Measurements from ENCODE around the gene SMG5. TPM values are rescaled to one million over a fixed set of nuclear protein-coding genes. Genes with fewer than 3 reads are reported as not detected.
"Not testable (repeated sequence)": the region's sequence is repeated elsewhere in the genome, so short reads cannot be mapped to it uniquely, and the experiment has no call there.

The SMG5 gene
- total RNA-seq, 4 donors from 2014 or later, result 70.1 to 139 (median 103) TPM

DNA sequence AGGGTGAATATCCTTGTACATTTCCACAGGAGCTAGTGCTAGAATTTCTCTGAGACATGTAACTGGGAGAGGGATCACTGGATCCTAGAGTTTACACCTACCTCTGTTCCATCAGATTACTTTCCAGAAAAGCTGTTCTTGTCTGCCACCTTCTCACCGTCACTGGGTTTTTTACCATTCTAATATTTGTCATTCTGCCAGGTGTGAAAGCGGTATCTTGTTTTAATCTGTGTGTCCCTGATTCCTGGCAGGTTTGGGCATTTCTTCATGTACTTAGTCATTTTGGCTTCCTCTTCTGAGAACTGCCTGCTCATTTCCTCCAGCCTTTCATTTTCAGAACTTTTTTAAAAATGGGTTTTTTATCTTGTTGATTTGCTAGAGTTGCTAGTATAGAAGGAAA, 64.8 kb downstream of the SMG5 start:
- peak overlapping the region in 1 of 4 donors; percentile 19 for H3K27ac ChIP-seq
- no peak overlapping the region for H3K4me3 ChIP-seq
- peaks cover 0 to 27% (median 0%) of the 10 kb centered on the region in 3 donors for H3K36me3 ChIP-seq
- peaks cover 0 to 10% (median 5%) of the 10 kb centered on the region in 4 donors for H3K4me1 ChIP-seq
- TF ChIP-seq, protein P1, sequence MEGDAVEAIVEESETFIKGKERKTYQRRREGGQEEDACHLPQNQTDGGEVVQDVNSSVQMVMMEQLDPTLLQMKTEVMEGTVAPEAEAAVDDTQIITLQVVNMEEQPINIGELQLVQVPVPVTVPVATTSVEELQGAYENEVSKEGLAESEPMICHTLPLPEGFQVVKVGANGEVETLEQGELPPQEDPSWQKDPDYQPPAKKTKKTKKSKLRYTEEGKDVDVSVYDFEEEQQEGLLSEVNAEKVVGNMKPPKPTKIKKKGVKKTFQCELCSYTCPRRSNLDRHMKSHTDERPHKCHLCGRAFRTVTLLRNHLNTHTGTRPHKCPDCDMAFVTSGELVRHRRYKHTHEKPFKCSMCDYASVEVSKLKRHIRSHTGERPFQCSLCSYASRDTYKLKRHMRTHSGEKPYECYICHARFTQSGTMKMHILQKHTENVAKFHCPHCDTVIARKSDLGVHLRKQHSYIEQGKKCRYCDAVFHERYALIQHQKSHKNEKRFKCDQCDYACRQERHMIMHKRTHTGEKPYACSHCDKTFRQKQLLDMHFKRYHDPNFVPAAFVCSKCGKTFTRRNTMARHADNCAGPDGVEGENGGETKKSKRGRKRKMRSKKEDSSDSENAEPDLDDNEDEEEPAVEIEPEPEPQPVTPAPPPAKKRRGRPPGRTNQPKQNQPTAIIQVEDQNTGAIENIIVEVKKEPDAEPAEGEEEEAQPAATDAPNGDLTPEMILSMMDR (IDR thresholded peaks at IDR 0.05), result no peak
- no peak for TF ChIP-seq POLR2A (IDR thresholded peaks at IDR 0.05)
- no peaks in the 10 kb centered on the region for H3K9me3 ChIP-seq
- no peak for DNase-seq
- H3K27me3 ChIP-seq, result no peaks in the 10 kb centered on the region

DNA sequence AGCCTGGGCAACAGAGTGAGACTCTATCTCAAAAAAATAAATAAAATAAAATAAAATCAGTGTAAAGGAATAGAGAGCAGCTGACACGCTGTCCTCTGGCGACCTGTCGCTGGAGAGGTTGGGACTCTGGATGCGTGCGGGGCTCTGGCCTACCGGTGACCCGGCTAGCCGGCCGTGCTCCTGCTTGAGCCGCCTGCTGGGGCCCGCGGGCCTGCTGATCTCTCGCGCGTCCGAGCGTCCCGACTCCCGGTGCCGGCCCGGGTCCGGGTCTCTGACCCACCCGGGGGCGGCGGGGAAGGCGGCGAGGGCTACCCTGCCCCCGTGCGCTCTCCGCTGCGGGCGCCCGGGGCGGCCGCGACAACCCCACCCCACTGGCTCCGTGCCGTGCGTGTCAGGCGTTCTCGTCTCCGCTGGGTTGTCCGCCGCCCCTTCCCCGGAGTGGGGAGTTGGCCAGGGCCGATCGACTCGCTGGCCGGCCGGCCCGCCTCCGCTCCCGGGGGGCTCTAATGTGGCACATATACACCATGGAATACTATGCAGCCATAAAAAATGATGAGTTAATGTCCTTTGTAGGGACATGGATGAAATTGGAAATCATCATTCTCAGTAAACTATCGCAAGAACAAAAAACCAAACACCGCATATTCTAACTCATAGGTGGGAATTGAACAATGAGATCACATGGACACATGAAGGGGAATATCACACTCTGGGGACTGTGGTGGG, 66.1 kb downstream of the SMG5 start:
- Histone ChIP-seq H3K36me3 (peaks cover 0 to 14% (median 0%) of the 10 kb centered on the region in 3 donors), H3K4me1 (peaks cover 0 to 10% (median 5%) of the 10 kb centered on the region in 4 donors)
- not testable (repeated sequence) for H3K4me3 ChIP-seq, DNase-seq, H3K9me3 ChIP-seq, H3K27ac ChIP-seq, H3K27me3 ChIP-seq

DNA sequence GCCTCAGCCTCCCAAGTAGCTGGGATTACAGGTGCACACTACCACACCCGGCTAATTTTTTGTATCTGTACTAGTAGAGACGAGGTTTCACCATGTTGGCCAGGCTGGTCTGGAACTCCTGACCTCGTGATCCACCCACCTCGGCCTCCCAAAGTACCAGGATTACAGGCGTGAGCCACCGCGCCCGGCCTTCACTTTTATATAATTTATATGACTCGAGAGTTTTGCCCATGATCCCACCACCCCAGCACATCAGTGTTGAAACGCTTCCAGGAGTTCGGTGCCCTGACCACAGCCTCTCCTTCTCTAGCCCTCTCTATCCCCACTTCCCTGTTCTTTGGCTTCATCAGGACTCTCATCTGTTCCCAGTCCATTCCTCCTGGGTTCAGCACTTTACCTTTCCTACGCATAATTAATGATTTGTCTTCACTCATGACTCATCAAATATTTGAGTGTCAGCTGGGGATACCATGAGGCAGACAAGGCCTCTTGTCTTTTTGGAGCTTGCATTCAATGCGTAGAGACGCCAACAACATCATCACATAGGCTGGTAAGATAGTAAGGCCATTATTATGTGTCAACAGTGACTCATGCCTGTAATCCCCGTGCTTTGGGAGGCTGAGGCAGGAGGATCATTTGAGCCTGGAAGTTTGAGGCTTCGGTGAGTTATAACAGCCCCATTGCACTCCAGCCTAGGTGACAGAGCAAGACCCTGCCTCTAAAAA, 68.4 kb downstream of the SMG5 start:
- DNase-seq, result no peak
- peaks cover 0 to 10% (median 5%) of the 10 kb centered on the region in 4 donors for H3K4me1 ChIP-seq

DNA sequence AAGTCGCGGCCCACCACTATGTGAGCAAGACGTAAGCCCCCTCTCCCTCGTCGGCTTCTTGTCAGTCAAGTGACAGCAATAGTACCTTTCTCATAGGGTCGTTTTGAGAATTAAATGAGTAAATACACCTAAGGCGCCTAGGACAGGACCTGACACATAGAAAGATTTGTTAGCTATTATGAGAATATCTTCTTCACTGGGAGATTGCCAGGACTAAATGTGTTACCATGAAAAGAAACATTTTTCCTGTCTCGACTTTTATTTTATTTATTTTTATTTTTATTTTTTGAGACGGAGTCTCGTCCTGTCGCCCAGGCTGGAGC, 69.0 kb downstream of the SMG5 start:
- Histone ChIP-seq H3K36me3 (peaks cover 0 to 20% (median 0%) of the 10 kb centered on the region in 3 donors), H3K27ac (peak overlapping the region; percentile 90 to 95 (median 91)), H3K4me3 (peak overlapping the region; percentile 66 to 73 (median 70)), H3K4me1 (peaks cover 0 to 10% (median 5%) of the 10 kb centered on the region in 4 donors), H3K27me3 (no peaks in the 10 kb centered on the region), H3K9me3 (no peaks in the 10 kb centered on the region)
- DNase-seq, result no peak
- TF ChIP-seq, protein P1 (IDR thresholded peaks at IDR 0.05), result no peak
- no peak for TF ChIP-seq POLR2A (IDR thresholded peaks at IDR 0.05)

More for the DNA sequence above, 68.4 kb downstream of the SMG5 start:
- peak overlapping the region in 2 of 4 donors; percentile 91 to 95 for H3K27ac ChIP-seq
- peaks cover 0 to 14% (median 0%) of the 10 kb centered on the region in 3 donors for H3K36me3 ChIP-seq
- H3K4me3 ChIP-seq, result peak overlapping the region in 2 of 4 donors; percentile 69 to 70
- no peaks in the 10 kb centered on the region for H3K9me3 ChIP-seq
- H3K27me3 ChIP-seq, result no peaks in the 10 kb centered on the region
- TF ChIP-seq, protein P1 (IDR thresholded peaks at IDR 0.05), result no peak
- TF ChIP-seq POLR2A (IDR thresholded peaks at IDR 0.05), result no peak

DNA sequence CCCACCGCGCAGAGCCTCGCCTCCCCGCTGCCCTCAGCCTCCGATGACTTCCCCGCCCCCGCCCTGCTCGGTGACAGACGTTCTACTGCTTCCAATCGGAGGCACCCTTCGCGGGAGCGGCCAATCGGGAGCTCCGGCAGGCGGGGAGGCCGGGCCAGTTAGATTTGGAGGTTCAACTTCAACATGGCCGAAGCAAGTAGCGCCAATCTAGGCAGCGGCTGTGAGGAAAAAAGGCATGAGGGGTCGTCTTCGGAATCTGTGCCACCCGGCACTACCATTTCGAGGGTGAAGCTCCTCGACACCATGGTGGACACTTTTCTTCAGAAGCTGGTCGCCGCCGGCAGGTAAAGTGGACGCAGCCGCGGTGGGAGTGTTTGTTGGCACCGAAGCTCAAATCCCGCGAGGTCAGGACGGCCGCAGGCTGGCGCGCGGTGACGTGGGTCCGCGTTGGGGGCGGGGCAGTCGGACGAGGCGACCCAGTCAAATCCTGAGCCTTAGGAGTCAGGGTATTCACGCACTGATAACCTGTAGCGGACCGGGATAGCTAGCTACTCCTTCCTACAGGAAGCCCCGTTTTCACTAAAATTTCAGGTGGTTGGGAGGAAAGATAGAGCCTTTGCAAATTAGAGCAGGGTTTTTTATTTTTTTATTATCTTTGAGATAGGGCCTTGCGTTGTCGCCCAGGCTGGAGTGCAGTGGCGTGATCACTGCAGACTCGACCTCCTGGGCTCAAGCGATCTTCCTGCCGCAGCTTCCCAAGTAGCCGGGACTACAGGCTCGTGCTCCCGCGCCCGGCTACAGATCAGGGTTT, 69.6 kb downstream of the SMG5 start, which contains the start of gene PMF1:
PMF1 (plus strand) TSS at position 175 of the 811 bp plus-strand sequence; CDS start at position 184, 9 bp downstream.
- H3K27me3 ChIP-seq, result no peaks in the 10 kb centered on the region
- peaks cover 0 to 10% (median 5%) of the 10 kb centered on the region in 4 donors for H3K4me1 ChIP-seq
- TF ChIP-seq, protein P1 (IDR thresholded peaks at IDR 0.05), result peak in 1 of 6 experiments; percentile 30
- TF ChIP-seq POLR2A (IDR thresholded peaks at IDR 0.05), result peak; percentile 30 to 74
- H3K4me3 ChIP-seq, result peak within 1 kb of the TSS; percentile 66 to 73 (median 70)
- H3K27ac ChIP-seq, result peak within 1 kb of the TSS; percentile 90 to 95 (median 91)
- H3K36me3 ChIP-seq, result peaks cover 0 to 26% (median 0%) of the 10 kb centered on the region in 3 donors
- H3K9me3 ChIP-seq, result no peaks in the 10 kb centered on the region
- DNase-seq, result peak; percentile 97 to 99 (median 98)
